Uterus (tissue), 4 donors: Measurements from ENCODE around the gene UNKL. TPM values are rescaled to one million over a fixed set of nuclear protein-coding genes. Genes with fewer than 3 reads are reported as not detected.
"Not testable (repeated sequence)": the region's sequence is repeated elsewhere in the genome, so short reads cannot be mapped to it uniquely, and the experiment has no call there.

ENCODE experiments used
- DNase-seq, 2 donors: peaks; one replicate each; pipeline ENCODE4 v3.0.0-alpha.2; 2019 to 2020
- H3K27ac ChIP-seq, 2 donors: fragments of 200-600 bp; sonication (generic); 1 replicate in 1 of 2; 2 replicates in 1 of 2; pipeline ENCODE4 v1.5.1; 2016 to 2018
- H3K27me3 ChIP-seq, 2 donors: fragments of 200-600 bp; sonication (generic); one replicate each; pipeline ENCODE4 v1.5.1; 2018 to 2019; ENCODE audit warnings: control low read depth in 1 of 2
- H3K36me3 ChIP-seq, 2 donors: fragments of 200-600 bp; sonication (generic); one replicate each; pipeline ENCODE4 v1.5.1; 2019; ENCODE audit warnings: control low read depth in 1 of 2
- H3K4me1 ChIP-seq, 2 donors: fragments of 200-600 bp; sonication (generic); one replicate each; pipeline ENCODE4 v1.5.1; 2018 to 2019; ENCODE audit warnings: control low read depth in 1 of 2
- H3K4me3 ChIP-seq, 2 donors: fragments of 200-600 bp; sonication (generic); 1 replicate in 1 of 2; 2 replicates in 1 of 2; pipeline ENCODE4 v1.5.1; 2018 to 2019; ENCODE audit warnings: mild to moderate bottlenecking in 1 of 2
- H3K9me3 ChIP-seq, 2 donors: fragments of 200-600 bp; sonication (generic); one replicate each; pipeline ENCODE4 v1.5.1; 2019; ENCODE audit warnings: control low read depth in 1 of 2
- POLR2A ChIP-seq, 2 donors: fragments of 450-650 bp; IDR thresholded peaks; one replicate each; pipeline ENCODE4 v1.6.1; 2016; ENCODE audit warnings: antibody characterized with exemption in 2 of 2, mild to moderate bottlenecking in 1 of 2, moderate library complexity in 1 of 2
- intact Hi-C: fragments of 100-400 bp; cut with DNase I; formaldehyde crosslinking; loops from one replicate; pipeline ENCODE4 v1.15.1; 2023; ENCODE audit warnings: low total_unique reads
- total RNA-seq, 4 donors: library from RNA; depleted of rRNA in 3 of 4; stranded (reverse); fragments of >200 nt in 3 of 4; gene quantifications; one replicate each; pipeline versions ENCODE4 v1.1.0 to v1.2.4, GENCODE V29; 2014 to 2023
- TF ChIP-seq, protein P1 (sequence below), 4 experiments: fragments of 200-600 bp in 2 of 4; fragments of 450-650 bp in 2 of 4; sonication (generic) in 2 of 4; IDR thresholded peaks; one replicate each; pipeline ENCODE4 v1.5.1; 2016 to 2019; ENCODE audit warnings: antibody characterized with exemption in 4 of 4, mild to moderate bottlenecking in 2 of 4, moderate library complexity in 1 of 4
- donor health status: DM: yes; HTN: yes; CAD: no.

Gene UNKL
- total RNA-seq, 4 donors from 2014 or later, result 13.5 to 63.3 (median 27.6) TPM

DNA sequence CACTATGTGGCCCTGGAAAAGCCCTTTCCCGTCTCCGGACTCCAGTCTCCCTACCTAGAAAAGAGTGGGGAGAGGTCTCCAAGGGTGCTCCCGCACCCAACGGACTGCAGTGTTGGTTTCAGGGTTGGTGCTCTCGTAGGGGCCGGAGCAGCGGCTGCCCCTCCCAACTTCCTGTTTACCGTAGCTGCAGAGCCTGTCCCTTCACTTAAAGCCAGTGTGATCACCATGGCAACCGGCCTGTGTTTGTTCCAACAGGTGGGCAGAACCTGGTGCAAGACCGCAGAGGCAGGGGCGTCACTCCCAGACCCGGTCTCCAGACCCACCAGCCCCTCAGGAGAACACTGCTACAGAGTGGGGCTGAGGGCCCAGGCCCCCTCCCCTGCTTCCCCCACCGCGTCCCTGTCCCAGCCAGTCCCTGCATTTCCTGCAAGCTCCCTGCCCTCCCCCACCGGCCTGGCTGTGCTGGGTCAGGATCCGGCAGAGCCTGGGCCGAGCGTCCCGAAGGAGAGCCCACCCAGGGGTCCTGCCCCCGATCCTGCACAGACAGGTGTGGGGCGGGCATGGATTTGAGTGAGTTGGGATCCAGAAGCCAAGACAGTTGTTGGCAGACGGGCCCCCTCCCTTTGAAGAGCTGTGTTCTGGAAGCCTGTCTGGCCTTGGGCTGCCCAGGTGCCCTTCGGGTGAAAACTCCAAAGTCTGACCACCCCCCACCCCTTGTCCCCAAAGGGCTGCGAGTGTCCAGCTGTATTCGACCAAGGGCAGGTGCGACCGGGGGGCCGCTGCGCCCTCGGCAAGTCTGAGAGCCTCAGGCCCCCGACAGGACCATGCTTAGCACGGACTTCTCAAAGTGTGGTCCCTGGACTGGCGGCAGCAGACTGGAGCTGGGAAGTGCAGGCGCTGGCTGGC lies 82.5 kb downstream of the UNKL start:
- H3K36me3 ChIP-seq, result no peaks in the 10 kb centered on the region
- no peak overlapping the region for H3K27ac ChIP-seq
- intact Hi-C loops, result no loop called here
- peak in 1 of 2 donors; percentile 61 for DNase-seq
- peaks cover 8 to 15% of the 10 kb centered on the region in 2 donors for H3K27me3 ChIP-seq
- H3K9me3 ChIP-seq, result peaks cover 0 to 4% of the 10 kb centered on the region in 2 donors
- TF ChIP-seq POLR2A (IDR thresholded peaks at IDR 0.05), result no peak
- TF ChIP-seq, protein P1, sequence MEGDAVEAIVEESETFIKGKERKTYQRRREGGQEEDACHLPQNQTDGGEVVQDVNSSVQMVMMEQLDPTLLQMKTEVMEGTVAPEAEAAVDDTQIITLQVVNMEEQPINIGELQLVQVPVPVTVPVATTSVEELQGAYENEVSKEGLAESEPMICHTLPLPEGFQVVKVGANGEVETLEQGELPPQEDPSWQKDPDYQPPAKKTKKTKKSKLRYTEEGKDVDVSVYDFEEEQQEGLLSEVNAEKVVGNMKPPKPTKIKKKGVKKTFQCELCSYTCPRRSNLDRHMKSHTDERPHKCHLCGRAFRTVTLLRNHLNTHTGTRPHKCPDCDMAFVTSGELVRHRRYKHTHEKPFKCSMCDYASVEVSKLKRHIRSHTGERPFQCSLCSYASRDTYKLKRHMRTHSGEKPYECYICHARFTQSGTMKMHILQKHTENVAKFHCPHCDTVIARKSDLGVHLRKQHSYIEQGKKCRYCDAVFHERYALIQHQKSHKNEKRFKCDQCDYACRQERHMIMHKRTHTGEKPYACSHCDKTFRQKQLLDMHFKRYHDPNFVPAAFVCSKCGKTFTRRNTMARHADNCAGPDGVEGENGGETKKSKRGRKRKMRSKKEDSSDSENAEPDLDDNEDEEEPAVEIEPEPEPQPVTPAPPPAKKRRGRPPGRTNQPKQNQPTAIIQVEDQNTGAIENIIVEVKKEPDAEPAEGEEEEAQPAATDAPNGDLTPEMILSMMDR (IDR thresholded peaks at IDR 0.05), result no peak
- peak overlapping the region in 1 of 2 donors; percentile 9 for H3K4me3 ChIP-seq
- peaks cover 0 to 9% of the 10 kb centered on the region in 2 donors for H3K4me1 ChIP-seq

DNA sequence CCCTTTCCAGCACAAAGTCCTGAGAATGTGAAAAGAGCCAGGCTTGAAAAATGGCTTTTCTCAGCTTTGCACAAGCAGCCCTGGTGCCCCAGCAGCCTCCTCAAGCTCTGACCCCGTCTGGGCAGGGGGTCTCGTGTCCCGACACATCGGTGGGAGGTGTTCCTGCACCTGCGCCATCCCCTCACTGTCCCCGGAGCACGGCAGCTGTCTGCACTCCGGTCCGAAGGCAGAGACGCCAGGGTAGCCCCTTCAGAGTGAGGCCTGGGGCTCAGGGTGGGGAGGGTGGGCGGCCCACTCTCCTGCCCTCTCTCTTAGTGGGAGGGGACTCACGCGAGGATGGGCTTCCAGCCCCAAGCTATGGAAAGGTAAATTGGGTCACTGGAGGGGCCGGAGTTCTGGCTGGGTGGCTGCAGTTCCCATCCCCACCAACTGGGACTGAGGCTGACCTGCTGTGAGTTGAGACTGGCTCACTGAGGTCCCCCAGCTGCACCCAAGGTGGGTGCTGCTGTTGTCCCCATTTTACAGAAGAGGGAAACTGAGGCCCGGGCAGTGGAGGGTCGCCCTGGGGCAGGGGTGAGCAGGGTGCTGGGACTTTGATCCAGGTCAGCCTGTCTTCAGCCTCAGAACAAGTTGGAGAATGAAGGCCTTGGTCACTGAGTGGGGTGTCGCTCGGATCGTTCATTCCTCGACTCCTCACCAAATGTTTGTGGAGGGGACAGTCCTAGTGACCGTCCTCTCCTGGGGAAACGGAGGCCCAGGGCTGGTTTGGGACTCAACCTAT lies 83.4 kb downstream of the UNKL start:
- TF ChIP-seq, protein P1 (IDR thresholded peaks at IDR 0.05), result no peak
- no peak for TF ChIP-seq POLR2A (IDR thresholded peaks at IDR 0.05)
- H3K4me1 ChIP-seq, result peaks cover 0 to 9% of the 10 kb centered on the region in 2 donors
- H3K9me3 ChIP-seq, result peaks cover 0 to 4% of the 10 kb centered on the region in 2 donors
- no peak overlapping the region for H3K4me3 ChIP-seq
- intact Hi-C loops, result no loop called here
- no peaks in the 10 kb centered on the region for H3K36me3 ChIP-seq
- DNase-seq, result no peak
- H3K27ac ChIP-seq, result no peak overlapping the region
- peaks cover 8 to 15% of the 10 kb centered on the region in 2 donors for H3K27me3 ChIP-seq

DNA sequence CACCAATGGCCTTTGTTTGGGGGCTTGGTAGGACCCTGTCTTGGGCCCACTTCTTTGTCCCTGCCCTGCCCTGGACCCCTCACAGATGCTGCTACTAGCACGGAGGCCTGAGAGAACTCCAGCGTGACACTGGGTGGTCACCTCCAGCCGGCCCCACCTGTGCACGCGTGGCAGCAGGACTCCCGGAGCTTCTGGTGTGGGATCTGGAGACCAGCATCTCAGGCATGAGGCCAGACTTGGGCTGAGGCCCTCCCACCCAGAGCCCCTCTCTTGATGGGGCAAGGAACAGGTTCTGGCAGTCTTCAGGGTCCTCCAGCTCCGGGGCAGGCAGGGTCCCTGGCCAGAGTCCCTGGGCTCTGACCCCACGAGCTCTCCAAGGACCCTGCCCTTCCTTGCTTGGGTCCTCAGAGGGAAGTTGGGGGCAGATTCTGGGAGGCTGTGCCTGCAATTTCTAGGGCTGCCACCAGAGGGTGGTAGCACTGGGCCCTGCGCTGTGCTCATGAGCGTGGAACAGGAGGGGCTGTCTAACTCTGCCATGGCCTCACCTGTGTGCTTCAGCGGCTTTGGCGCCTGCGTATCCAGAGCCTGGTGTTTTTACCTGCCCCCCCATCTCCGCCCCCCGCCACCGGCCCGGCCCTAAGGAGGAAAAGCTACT lies 84.1 kb downstream of the UNKL start:
- Histone ChIP-seq H3K9me3 (peaks cover 0 to 4% of the 10 kb centered on the region in 2 donors), H3K27ac (no peak overlapping the region), H3K4me3 (no peak overlapping the region), H3K27me3 (peaks cover 8 to 15% of the 10 kb centered on the region in 2 donors), H3K36me3 (no peaks in the 10 kb centered on the region), H3K4me1 (peaks cover 0 to 9% of the 10 kb centered on the region in 2 donors)
- no peak for DNase-seq
- intact Hi-C loops, result no loop called here
- TF ChIP-seq, protein P1 (IDR thresholded peaks at IDR 0.05), result no peak
- TF ChIP-seq POLR2A (IDR thresholded peaks at IDR 0.05), result no peak

DNA sequence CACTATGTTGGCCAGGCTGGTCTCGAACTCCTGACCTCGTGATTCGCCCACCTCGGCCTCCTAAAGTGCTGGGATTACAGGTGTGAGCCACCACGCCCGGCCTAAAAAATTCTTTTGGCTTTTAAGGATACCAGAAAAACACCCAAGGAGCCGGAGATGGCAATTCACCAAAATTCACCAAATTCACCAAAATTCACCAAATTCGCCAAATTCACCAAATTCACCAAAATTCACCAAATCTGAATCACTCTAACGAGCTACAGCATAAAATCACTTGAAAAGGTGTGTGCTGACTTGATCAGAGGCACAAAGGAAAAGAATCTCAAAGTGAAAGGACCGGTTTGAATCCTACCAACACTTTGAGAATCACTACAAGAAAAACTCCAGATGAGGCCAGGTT lies 85.5 kb downstream of the UNKL start:
- intact Hi-C loops, DNase-seq, H3K9me3 ChIP-seq, H3K4me3 ChIP-seq, H3K27ac ChIP-seq, H3K27me3 ChIP-seq, H3K36me3 ChIP-seq, H3K4me1 ChIP-seq: not testable (repeated sequence)

DNA sequence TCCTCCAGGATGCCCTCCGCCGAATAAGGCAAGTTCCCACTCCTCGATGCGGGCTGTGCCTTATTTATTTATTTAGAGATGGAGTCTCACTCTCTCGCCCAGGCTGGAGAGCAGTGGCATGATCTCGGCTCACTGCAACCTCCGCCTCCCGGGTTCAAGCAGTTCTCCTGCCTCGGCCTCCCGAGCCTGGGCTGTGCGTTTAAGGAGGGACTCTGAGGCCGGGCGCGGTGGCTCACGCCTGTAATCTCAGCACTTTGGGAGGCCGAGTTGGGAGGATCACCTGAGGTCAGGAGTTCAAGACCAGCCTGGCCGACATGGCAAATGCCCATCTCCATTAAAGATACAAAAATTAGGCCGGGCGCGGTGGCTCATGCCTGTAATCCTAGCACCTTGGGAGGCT lies 86.4 kb downstream of the UNKL start:
- H3K9me3 ChIP-seq, H3K27ac ChIP-seq, intact Hi-C loops, H3K36me3 ChIP-seq, DNase-seq, H3K4me1 ChIP-seq, H3K27me3 ChIP-seq, H3K4me3 ChIP-seq: not testable (repeated sequence)
